Thyroid gland (tissue), 4 donors: ENCODE data around the gene CLDN18. TPM values are rescaled to one million over a fixed set of nuclear protein-coding genes. Genes with fewer than 3 reads are reported as not detected.

Experiments
- DNase-seq, 2 donors: peaks; one replicate each; pipeline ENCODE4 v3.0.0-alpha.2; 2019
- H3K27ac ChIP-seq, 3 donors: fragments of 200-600 bp; sonication (generic); 1 replicate in 2 of 3; 2 replicates in 1 of 3; pipeline ENCODE4 v1.5.1; 2016 to 2019; ENCODE audit warnings: mild to moderate bottlenecking in 1 of 3, moderate library complexity in 1 of 3
- H3K27me3 ChIP-seq: fragments of 200-600 bp; sonication (generic); one replicate; pipeline ENCODE4 v1.5.1; 2019
- H3K36me3 ChIP-seq, 2 donors: fragments of 200-600 bp; sonication (generic); one replicate each; pipeline ENCODE4 v1.5.1; 2016 to 2019
- H3K4me1 ChIP-seq, 2 donors: fragments of 200-600 bp; sonication (generic); one replicate each; pipeline ENCODE4 v1.5.1; 2017 to 2019
- H3K4me3 ChIP-seq, 3 donors: fragments of 200-600 bp; sonication (generic); replicated peaks in 1 of 3; 1 replicate in 2 of 3; 2 replicates in 1 of 3; pipeline ENCODE4 v1.5.1; 2016; ENCODE audit warnings: mild to moderate bottlenecking in 1 of 3
- H3K9me3 ChIP-seq: fragments of 200-600 bp; sonication (generic); one replicate; pipeline ENCODE4 v1.5.1; 2017
- POLR2A ChIP-seq, 2 donors: fragments of 450-650 bp; IDR thresholded peaks; one replicate each; pipeline ENCODE4 v1.6.1; 2017; ENCODE audit warnings: antibody characterized with exemption in 2 of 2, mild to moderate bottlenecking in 2 of 2, moderate library complexity in 1 of 2
- WGBS, 2 donors: methylation state at CpG; one replicate each; pipeline ENCODE4 v1.1.5; 2017; 5-methylcytosine and 5-hydroxymethylcytosine counted together
- intact Hi-C: fragments of 100-400 bp; cut with DNase I; formaldehyde crosslinking; loops from one replicate; pipeline ENCODE4 v1.15.1; 2023
- total RNA-seq, 4 donors: library from RNA; depleted of rRNA; stranded (reverse); fragments of >200 nt; gene quantifications; one replicate each; pipeline ENCODE4 v1.2.3, GENCODE V29; 2016
- TF ChIP-seq, protein P1 (sequence below), 6 experiments: fragments of 200-600 bp in 3 of 6; fragments of 450-650 bp in 3 of 6; sonication (generic) in 3 of 6; IDR thresholded peaks; one replicate each; pipeline ENCODE4 v1.5.1; 2016 to 2019; ENCODE audit warnings: antibody characterized with exemption in 6 of 6, mild to moderate bottlenecking in 2 of 6, inconsistent platforms in 1 of 6, moderate library complexity in 1 of 6

Gene CLDN18
- total RNA-seq, 4 donors from 2014 or later, result not detected

- TF ChIP-seq, protein P1, sequence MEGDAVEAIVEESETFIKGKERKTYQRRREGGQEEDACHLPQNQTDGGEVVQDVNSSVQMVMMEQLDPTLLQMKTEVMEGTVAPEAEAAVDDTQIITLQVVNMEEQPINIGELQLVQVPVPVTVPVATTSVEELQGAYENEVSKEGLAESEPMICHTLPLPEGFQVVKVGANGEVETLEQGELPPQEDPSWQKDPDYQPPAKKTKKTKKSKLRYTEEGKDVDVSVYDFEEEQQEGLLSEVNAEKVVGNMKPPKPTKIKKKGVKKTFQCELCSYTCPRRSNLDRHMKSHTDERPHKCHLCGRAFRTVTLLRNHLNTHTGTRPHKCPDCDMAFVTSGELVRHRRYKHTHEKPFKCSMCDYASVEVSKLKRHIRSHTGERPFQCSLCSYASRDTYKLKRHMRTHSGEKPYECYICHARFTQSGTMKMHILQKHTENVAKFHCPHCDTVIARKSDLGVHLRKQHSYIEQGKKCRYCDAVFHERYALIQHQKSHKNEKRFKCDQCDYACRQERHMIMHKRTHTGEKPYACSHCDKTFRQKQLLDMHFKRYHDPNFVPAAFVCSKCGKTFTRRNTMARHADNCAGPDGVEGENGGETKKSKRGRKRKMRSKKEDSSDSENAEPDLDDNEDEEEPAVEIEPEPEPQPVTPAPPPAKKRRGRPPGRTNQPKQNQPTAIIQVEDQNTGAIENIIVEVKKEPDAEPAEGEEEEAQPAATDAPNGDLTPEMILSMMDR (IDR thresholded peaks at IDR 0.05), result no peak
- TF ChIP-seq POLR2A (IDR thresholded peaks at IDR 0.05), result no peak
- intact Hi-C loops, result no loop called here
- H3K27me3 ChIP-seq, result no peaks in the 10 kb centered on the region
- H3K27ac ChIP-seq, result no peak overlapping the region
- H3K4me3 ChIP-seq, result no peak overlapping the region
- no peaks in the 10 kb centered on the region for H3K4me1 ChIP-seq
- H3K36me3 ChIP-seq, result peaks cover 0 to 7% of the 10 kb centered on the region in 2 donors
- WGBS, 2 donors, result 93 to 95% methylated on average over 5 of the region's 5 CpGs
- no peak for DNase-seq
- no peaks in the 10 kb centered on the region for H3K9me3 ChIP-seq
Observed at GRCh38 chr3:138079901-138080300, 69.9 kb downstream of the CLDN18 start.

GRCh38 chr3:138081371-138082084 is 71.6 kb downstream of the CLDN18 start:
- no peak for DNase-seq
- TF ChIP-seq, protein P1 (IDR thresholded peaks at IDR 0.05), result no peak
- no peak for TF ChIP-seq POLR2A (IDR thresholded peaks at IDR 0.05)
- 76 to 90% methylated on average over 5 of the region's 5 CpGs for WGBS, 2 donors
- Histone ChIP-seq H3K27me3 (no peaks in the 10 kb centered on the region), H3K36me3 (peaks cover 0 to 7% of the 10 kb centered on the region in 2 donors), H3K4me3 (no peak overlapping the region), H3K9me3 (no peaks in the 10 kb centered on the region), H3K4me1 (no peaks in the 10 kb centered on the region), H3K27ac (no peak overlapping the region)
- intact Hi-C loops, result no loop called here

- 78 to 89% methylated on average over 5 to 8 of the region's 8 CpGs for WGBS, 2 donors
- intact Hi-C loops, result no loop called here
- no peaks in the 10 kb centered on the region for H3K4me1 ChIP-seq
- no peak overlapping the region for H3K27ac ChIP-seq
- H3K36me3 ChIP-seq, result peaks cover 0 to 7% of the 10 kb centered on the region in 2 donors
- H3K9me3 ChIP-seq, result no peaks in the 10 kb centered on the region
- no peak overlapping the region for H3K4me3 ChIP-seq
- DNase-seq, result no peak
- H3K27me3 ChIP-seq, result no peaks in the 10 kb centered on the region
- no peak for TF ChIP-seq POLR2A (IDR thresholded peaks at IDR 0.05)
- TF ChIP-seq, protein P1 (IDR thresholded peaks at IDR 0.05), result no peak
Observed at GRCh38 chr3:138082085-138082991, 72.4 kb downstream of the CLDN18 start.

- intact Hi-C loops, result no loop called here
- H3K27me3 ChIP-seq, result no peaks in the 10 kb centered on the region
- H3K36me3 ChIP-seq, result peaks cover 0 to 7% of the 10 kb centered on the region in 2 donors
- no peaks in the 10 kb centered on the region for H3K9me3 ChIP-seq
- H3K27ac ChIP-seq, result no peak overlapping the region
- DNase-seq, result no peak
- no peaks in the 10 kb centered on the region for H3K4me1 ChIP-seq
- no peak for TF ChIP-seq POLR2A (IDR thresholded peaks at IDR 0.05)
- TF ChIP-seq, protein P1 (IDR thresholded peaks at IDR 0.05), result no peak
- no peak overlapping the region for H3K4me3 ChIP-seq
Observed at GRCh38 chr3:138082992-138083386, 73.0 kb downstream of the CLDN18 start.

Other genes starting within 250 kb of the CLDN18 start
- not detected for gene SOX14, start 245.8 kb upstream of the CLDN18 start, total RNA-seq
- gene DZIP1L, start 105.4 kb downstream of the CLDN18 start, total RNA-seq, result 10 to 100 TPM; 12.7 to 23.0 (median 17.2) TPM
- not detected for gene A4GNT, start 122.2 kb downstream of the CLDN18 start, total RNA-seq
- gene DBR1, start 164.8 kb downstream of the CLDN18 start, total RNA-seq, result 10 to 100 TPM; 16.8 to 25.4 (median 18.3) TPM
- 10 to 100 TPM; 57.2 to 91.8 (median 59.5) TPM for gene ARMC8, start 177.1 kb downstream of the CLDN18 start, total RNA-seq